ENCODE results near the gene TMEM108.

GRCh38 chr3:133211856-133212255, 173.7 kb downstream of the TMEM108 start:
- TF ChIP-seq EZH2 (IDR thresholded peaks at IDR 0.05) (no peak), POLR2AphosphoS5 (IDR thresholded peaks at IDR 0.05; ENCODE audit: borderline replicate concordance, low read depth, low read length) (no peak), FOXP2 (optimal IDR thresholded peaks at IDR 0.05; ENCODE audit: control extremely low read depth, extremely low read length, insufficient read depth) (no peak)
